Right ventricle myocardium inferior (tissue), 1 donor: ENCODE measurements around the gene YIPF1. TPM values are rescaled to one million over a fixed set of nuclear protein-coding genes. Genes with fewer than 3 reads are reported as not detected.
A peak's percentile ranks its signal among the peaks of the same experiment; 100 is the strongest.

ENCODE experiments used
- ATAC-seq: fragments of 200-7000 bp; cut with Tn5 transposase; one replicate; pipeline ENCODE4 v1.9.1; 2020; ENCODE audit warnings: mild to moderate bottlenecking, moderate library complexity
- DNase-seq: peaks from one replicate; pipeline ENCODE4 v3.0.0; 2021; ENCODE audit errors: missing footprints
- intact Hi-C: fragments of 100-400 bp; cut with DNase I; formaldehyde crosslinking; loops from one replicate; pipeline ENCODE4 v1.11.0; 2022
- long read RNA-seq: library from polyadenylated mRNA; unstranded; transcript quantifications from one replicate; pipeline ENCODE4 v2.0.0, GENCODE V29; 2021
- total RNA-seq: library from RNA; stranded (reverse); fragmentation: NEBNext Ultra II Directional; extraction: Animal tissue kit (Norgen Biotek cat#: 25700); gene quantifications from one replicate; pipeline ENCODE4 v1.2.1, GENCODE V29; 2021
- donor health status: DM: no; HTN: yes; CAD: no; lungs with severe emphysema.

Gene YIPF1
- 16.1 TPM for total RNA-seq
- long read RNA-seq, partial matches to known transcripts = 1 of 10 reads
- long read RNA-seq, other reads (novel, unspliced or antisense) = 7 of 10 reads

DNA sequence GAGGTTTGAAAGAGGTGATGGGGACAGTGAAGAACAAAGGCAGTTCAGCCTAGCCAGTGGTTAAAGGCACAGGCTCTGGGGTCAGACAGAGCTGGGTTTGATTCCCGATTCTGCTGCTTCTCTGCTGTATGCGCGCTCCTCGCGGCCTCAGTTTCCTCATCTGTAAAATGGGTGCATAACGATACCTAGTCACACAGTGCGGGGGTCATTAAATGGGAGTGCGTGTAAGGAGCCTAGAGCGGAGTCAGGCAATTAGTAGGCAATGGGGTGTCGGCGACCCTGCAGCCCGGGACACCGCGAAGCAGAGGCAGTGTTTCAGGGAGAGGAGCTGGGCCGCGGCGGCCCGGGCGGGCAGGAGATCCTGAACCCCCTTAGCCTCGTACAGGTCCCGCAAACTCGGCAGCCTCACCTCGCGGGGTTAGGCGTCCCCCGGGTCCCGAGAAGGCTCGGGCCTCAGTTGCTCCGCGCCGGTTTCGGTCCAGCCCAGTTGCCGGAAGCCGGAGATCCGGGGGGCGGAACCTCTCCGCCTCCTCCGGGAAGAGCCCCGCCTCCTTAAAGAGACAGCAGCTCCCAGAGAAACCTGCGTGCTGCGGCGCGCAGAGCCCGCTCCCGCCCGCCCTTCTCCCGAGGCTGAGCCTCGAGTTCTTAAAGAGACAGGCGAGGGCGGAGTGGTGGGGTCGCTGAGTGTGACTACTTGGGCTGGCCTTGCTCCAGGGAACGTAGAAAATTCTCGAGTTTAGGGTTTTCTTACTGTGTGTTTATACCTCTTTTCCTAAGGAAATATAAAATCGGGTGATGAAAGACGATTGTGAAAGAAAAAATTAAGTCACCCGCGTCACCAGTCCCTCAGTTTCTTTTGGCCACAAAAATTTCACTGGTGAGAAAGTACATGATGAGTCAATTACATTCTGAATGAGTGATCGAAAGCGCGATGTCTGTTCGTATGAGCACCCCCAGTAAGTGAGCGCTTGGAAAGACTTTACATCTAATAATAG lies at the start of gene YIPF1:
TSS of gene YIPF1 (minus strand) at position 494 of the 995 bp plus-strand sequence. CDS start 860 bp downstream, outside the sequence.
- intact Hi-C loops = loop anchor here (2.0 to 5.0 kb wide), 2 partner anchors 57 to 163 kb away; partner anchors contain the start of genes LRRC42, TCEANC2 and TMEM59
- DNase-seq (peak; percentile 96), ATAC-seq (peak; percentile 99)

DNA sequence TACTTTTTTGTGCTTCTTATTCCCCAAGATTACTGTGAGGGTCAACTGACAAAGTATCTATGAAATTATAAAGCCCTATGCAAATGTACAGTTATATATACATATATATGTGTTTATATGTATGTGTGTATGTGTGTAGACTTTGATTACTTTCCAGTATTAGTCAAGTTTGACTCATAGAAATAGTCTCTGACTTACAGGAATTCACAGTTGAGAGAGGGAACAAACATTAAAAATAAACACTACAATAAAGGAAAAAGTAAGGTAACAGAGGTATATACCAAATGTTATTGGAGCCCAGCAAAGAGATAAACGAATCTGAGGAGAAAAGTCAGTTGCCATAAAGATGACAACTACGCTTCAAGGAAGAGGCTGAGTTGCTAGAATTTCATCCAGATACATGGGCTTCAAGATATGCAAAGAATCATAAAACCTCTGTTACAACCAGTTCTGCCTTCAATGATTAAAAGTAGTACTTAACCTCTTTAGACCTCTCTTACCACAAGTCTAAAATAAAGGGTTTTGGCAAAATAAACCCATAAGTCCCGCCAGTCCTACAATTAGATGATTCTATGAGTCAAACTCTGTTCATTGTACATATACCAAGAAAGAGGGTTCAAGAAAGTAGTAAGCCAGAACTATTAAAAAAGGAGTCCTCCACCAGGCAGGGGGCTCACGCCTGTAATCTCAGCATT lies 48.7 kb upstream of the YIPF1 start:
- ATAC-seq (no peak), DNase-seq (no peak)
- intact Hi-C loops = no loop called here

DNA sequence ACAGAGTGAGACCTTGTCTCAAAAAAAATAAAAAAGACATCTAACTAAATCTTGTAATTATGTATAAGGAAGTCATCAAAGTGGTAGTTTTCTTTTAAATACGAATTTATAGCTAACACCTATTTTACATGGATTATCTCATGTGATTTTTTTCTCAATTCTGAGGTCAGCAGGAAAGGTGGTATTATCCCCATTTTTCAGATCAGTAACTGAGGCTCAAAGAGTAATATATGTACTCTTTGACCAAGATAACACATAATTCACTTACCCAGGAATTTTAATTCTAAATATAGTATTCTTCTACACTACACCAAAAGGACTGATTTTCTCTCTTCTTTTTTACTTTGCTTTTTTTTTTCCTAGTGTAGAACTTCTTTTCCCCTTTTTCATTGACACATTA lies 46.8 kb upstream of the YIPF1 start:
- intact Hi-C loops = no loop called here
- DNase-seq = no peak
- no peak for ATAC-seq

DNA sequence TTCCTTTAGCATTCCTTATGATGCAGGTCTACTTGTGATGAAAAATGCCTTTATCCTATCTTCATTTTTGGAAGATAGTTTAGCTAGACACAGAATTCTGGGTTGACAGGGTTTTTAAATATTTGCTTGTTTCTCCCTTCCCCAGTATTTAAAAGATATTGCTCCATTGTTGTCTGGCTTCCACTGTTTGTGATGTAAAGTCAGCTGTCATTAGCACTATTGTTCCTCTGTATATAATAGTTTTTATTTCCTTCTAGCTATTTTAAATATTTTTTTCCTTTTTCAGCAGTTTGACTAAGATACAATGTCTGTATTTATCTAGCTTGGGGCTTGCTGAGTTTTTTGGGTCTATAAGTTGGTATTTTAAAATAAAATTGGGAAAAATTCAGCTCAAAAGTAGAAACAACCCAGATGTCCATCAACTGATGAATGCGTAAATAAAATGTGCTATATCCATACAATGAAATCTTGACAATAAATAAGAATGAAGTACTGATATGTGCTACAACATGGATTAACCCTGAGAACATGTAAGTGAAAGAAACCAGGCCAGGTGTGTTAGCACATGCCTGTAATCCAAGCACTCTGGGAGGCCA lies 44.7 kb upstream of the YIPF1 start:
- intact Hi-C loops = no loop called here
- no peak for ATAC-seq

DNA sequence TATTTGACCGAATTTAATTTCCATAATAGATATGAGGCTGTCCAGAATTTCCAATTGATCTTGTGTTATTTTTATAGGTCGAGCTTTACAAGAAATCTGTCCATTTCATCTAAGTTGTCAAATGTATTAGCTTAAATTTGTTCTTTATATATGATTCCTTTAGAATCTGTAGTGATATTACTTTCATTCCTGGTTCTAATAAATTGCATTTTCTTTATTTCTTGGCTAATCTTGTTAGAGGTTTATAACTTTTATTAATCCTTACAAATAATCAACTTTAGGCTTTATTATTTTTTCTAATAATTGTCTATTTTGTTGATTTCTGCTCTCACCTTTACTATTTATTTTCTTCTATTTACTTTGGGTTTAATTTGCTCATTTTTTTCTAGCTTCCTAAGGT lies 41.9 kb upstream of the YIPF1 start:
- intact Hi-C loops = no loop called here
- ATAC-seq = no peak
- no peak for DNase-seq

More for the DNA sequence above, 44.7 kb upstream of the YIPF1 start:
- DNase-seq = no peak

DNA sequence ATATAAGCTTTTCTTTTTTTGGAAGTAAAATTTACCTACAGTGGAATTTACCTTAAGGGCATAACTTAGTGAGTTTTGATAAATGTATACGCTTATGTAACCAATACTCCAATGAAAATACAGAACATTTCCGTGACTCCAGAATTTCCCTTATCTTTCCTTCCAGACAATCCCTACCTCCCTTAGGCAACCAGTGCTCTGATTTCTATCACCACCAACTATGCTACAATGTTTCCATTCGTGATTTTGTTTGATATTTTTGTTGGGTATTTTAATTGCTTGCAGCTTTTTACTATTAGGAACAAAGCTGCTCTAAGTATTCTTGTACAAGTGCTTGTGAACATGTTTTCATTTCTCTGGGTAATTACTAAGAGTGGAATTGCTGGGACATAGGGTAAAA lies 41.3 kb upstream of the YIPF1 start:
- intact Hi-C loops = no loop called here
- DNase-seq (no peak), ATAC-seq (no peak)

DNA sequence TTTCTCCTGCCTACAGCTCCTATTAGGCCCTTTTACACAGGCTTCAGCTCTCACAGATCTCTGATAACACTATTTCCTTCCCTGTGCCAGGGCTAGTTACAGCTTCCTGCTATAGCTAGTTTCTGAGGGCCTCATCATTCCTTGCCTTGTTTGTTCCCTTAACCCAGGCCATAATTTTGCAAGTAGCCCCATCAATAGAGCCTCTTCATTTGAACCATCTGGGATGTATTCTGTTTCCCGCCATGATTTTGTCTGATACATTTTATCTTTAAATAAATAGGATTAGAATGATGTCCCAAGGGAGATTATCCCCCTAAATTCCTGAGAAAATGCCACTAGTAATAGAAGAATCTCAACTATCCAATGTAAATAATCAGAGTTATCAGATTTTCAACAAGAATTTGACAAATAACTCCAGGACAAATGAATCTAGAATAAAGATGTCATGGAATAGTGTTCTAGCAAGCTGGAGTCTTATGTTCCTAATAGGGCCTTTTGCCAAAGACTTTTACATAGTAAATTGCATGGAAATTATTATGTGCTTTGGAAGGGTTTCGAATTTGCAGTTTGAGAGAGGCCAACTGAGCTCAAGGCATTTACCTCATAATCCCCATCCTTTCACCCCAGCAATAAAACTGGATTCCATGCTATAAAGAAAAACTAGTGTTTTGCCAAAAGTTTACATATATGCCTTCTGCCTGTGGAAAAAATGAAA lies 39.8 kb upstream of the YIPF1 start:
- DNase-seq (no peak), ATAC-seq (no peak)
- intact Hi-C loops = no loop called here

DNA sequence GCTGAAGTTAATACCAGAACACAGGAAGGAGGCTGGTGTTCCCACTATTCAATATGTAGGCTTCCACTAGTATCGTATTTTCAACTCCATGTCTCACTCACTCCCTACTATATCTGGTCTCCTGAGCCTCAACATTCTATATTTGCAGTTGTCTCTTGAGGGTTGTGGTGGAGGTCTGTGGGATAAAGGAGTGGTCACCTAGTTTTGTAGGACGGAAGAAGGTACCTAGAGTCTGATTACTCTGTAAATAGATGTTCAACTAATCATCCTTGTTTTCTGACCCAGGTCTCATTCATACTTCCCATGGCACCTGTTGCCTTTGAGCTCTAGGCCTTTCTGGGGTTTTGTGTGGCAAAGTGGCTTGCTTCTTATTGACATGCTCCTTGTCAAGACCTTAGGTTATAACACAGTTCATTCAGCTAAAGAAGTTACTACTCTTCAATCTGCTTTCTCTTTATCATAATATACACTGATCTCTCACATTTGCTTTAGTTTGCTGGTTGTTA lies 37.8 kb upstream of the YIPF1 start:
- DNase-seq (no peak), ATAC-seq (no peak)
- intact Hi-C loops = no loop called here

DNA sequence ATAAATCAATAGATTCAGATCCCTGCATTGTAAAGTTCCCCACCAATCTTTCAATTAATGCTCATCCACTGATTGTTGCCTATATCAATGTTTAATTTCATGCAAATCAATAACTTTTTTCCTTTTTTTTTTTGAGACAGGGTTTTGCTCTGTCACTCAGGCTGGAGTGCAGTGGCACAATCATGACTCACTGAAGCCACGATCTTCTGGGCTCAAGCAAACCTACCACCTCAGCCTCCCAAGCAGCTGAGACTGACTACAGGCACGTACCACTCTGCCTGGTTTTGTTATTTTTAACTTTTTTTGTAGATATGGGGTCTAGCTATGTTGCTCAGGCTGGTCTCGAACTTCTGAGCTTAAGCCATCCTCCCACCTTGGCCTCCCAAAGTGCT lies 30.1 kb upstream of the YIPF1 start:
- DNase-seq (no peak), ATAC-seq (no peak)
- intact Hi-C loops = no loop called here

DNA sequence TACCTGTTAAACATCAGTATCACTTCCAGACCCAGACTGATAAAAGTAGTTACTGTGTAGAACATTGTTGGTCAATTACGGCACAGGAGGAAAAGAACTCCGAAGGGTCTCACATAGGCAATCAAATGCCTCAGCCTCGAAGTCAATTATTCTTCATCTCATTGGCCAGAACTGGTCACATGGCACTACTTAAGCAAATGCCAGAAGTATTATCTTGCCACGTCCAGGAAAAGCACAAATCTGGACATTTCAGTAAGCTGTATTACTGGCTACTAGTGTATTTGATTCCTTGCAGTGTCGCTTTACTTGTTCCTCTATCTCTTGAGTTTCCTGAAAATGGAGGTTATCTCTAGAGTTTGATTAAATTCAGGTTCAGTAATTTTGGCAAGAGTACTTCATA lies 28.7 kb upstream of the YIPF1 start:
- DNase-seq = no peak
- intact Hi-C loops = no loop called here
- no peak for ATAC-seq

DNA sequence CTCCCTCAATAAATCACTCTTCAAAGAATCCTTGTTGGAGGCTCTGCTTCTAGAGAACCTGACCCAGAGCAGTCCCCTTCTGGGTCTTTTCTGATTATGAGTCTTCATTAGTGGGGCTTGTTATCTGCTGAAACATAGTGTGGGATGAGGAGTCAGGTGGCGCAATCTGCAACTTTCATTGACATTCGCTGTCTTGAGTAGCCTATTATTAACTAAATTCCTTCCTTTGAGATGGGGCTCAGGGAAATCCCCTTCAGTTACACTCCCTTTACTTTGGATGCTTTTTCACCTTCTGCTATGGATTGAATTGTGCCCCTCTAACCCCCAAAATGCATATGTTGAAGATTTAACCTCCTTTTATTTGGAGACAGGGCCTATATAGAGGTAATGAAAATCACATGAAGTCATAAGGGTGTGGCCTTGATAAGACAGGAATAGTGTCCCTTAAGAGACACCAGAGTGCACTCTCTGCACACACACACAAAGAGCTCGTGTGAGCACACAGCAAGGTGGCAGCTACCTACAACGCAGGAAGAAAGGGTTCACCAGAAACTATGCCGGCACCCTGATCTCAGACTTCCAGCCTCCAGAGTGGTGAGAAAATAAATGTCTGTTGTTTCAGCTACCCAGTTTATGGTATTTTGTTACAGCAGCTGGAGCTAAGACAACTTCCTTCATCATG lies 23.9 kb upstream of the YIPF1 start:
- ATAC-seq = no peak
- intact Hi-C loops = no loop called here
- no peak for DNase-seq

DNA sequence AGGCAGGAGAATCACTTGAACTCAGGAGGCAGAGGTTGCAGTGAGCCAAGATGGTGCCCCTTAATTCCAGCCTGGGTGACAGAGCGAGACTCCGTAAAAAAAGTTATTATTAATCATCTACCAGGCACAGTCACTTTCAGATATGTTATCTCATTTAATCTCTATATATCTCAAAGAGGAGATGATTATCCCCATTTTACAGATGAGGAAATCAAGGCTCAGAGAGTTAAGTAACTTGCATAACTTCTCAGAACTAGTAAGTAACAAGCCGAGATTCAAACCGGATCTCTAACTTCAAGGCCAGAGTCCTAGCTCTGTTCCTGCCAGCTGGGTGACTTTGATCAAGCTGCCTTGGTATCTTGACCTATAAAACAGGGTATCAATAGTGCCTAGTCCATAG lies 21.8 kb upstream of the YIPF1 start:
- no peak for ATAC-seq
- no peak for DNase-seq
- intact Hi-C loops = no loop called here

DNA sequence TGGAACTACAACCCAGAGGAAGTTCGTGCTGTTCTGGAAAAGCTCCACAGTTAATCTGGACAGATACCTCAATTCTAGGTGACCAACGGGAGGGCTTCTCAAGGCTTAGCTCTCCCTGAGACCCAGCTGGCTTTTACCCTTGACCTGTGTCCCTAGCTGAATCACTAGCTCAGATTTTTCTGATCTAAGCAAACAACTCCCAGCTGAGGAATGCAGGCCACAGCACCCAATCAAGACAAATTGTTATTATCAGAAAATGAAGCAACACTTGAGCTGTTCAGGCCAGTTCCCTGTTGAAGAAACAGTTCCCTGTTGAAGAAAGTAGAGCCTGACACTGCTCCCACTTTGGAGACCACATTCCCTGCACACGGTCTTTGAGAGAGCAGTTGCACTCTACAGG lies 20.3 kb upstream of the YIPF1 start:
- intact Hi-C loops = no loop called here

DNA sequence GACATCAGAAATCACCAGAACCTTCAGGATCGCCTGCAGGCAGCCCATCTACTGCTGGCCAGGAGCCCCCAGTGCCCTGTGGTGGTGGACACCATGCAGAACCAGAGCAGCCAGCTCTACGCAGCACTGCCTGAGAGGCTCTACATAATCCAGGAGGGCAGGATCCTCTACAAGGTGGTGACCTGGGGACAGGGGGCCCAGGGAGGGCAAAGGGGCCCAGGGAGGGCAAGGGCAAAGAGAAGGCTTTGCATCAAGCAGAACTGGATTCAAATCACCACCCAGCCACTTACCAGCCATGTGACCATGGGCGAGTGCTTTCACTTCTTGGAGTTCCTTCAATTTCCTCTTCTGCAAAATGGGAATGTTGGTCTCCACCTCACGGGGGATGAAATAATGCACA lies 16.5 kb upstream of the YIPF1 start:
- intact Hi-C loops = no loop called here
- DNase-seq (no peak), ATAC-seq (no peak)

More for the DNA sequence above, 20.3 kb upstream of the YIPF1 start:
- ATAC-seq = no peak
- no peak for DNase-seq

DNA sequence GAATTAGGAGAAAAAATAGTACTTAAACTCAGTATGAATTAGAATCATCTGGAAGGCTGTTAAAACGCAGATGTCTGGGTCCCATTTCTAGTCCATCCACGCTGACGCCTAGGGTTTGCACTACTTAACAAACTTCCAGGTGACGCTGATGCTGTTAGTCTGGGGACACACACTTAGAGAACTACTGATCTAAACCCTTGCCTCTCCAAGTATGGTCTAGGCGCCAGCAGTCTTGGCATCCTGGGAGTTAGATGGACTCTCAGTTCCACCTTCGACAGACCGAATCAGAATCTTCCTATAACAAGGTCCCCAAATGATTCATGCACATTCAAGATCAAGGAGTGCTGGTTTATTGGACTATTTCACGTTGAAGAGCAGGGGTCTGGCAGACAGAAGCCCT lies 15.9 kb upstream of the YIPF1 start:
- DNase-seq (no peak), ATAC-seq (no peak)
- intact Hi-C loops = no loop called here

DNA sequence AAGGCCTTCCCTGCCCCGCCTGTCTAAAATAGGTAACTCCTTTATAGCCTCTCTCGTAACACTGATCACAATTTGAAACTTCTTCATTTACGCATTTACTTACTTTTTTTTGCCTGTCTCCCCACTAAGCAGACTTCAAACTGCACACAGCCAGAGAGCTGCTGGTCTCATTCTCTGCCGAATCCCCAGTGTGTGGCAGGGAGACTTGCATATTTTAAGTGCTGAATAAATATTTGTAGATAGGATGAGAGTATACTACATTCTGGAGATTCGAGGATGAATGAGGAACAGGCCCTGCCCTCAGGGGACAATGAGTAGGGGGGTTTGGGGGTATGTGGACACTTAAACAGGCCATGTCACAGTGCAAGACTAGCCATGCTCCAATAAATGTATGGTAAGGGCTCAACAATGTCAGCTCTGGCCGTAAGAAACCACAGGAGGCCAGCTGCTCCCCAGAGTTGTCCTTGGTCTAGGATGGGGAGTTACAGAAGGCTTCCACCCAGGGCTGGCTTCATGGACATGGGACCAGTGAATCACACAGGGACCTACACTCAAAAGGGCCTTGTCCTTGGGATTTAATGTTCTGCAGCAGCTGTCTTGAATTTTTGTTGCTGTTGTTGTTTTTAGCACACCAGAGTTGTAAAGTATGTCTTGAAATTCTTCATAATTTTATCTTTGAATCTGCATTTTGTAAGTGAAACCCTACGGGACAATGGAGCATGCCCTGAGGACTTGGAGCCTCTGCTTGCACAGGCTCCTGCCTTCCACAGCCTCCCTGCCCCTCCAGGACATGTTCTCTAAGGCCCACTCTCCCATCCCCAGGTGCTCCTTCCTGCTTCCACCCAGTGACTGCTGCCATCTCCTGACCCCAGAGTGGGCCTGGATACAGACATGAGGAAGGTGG lies 12.9 kb upstream of the YIPF1 start:
- intact Hi-C loops = no loop called here
- DNase-seq = no peak
- ATAC-seq = no peak

DNA sequence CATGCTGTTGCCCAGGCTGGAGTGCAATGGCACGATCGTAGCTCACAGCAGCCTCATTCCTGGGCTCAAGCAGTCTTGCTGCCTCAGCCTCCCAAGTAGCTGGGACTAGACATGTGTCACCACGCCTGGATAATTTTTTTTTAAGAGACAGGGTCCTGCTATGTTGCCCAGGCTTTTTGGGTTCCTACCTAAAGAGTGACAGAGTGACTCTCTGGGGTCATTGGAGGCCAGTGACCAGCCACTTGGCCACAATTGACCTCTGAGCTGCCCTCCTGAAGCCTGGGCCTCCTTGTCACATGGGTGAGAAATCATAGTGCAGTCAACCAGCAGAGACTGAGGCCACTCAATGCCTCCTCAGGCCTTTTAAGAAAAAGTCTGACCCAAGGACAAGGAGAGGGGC lies 10.1 kb upstream of the YIPF1 start:
- no peak for DNase-seq
- no peak for ATAC-seq
- intact Hi-C loops = no loop called here
